Astrocyte of the spinal cord (primary cell): ENCODE results near the gene KCTD20.
A peak's percentile ranks its signal among the peaks of the same experiment; 100 is the strongest.
"Not testable (repeated sequence)": the region's sequence is repeated elsewhere in the genome, so short reads cannot be mapped to it uniquely, and the experiment has no call there.

Experiments used
- DNase-seq: peaks from one replicate; pipeline ENCODE4 v3.0.0; 2011; ENCODE audit warnings: low read depth, low spot score
- H3K4me3 ChIP-seq: 2 replicates; pipeline ENCODE4 v1.5.1; 2011; ENCODE audit warnings: low read depth, mild to moderate bottlenecking, low read length, moderate library complexity
- CTCF ChIP-seq: IDR thresholded peaks from 2 replicates; pipeline ENCODE4 v1.5.1; 2012; ENCODE audit warnings: low read depth, mild to moderate bottlenecking, low read length, inconsistent platforms
- in situ Hi-C: cut with HindIII; loops from 2 replicates; pipeline ENCODE4 v1.10.0; 2017; ENCODE audit warnings: low sequenced_read_pairs

KCTD20 gene

GRCh38 chr6:36442103-36442670 lies 613 bp upstream of the KCTD20 start:
- TF ChIP-seq CTCF: no peak
- no peak for DNase-seq
- in situ Hi-C loops: no loop called here
- peak overlapping the region; percentile 84 for H3K4me3 ChIP-seq

- H3K4me3 ChIP-seq: peak overlapping the region; percentile 84
- in situ Hi-C loops: no loop called here
- peak; percentile 38 for DNase-seq
- TF ChIP-seq CTCF: peak; percentile 8
Measured at GRCh38 chr6:36443471-36444428, 950 bp downstream of the KCTD20 start.

GRCh38 chr6:36444470-36444869 lies 1.7 kb downstream of the KCTD20 start:
- no peak for TF ChIP-seq CTCF
- H3K4me3 ChIP-seq: peak overlapping the region; percentile 84
- DNase-seq: peak; percentile 60
- in situ Hi-C loops: no loop called here

GRCh38 chr6:36445621-36446020 lies 2.8 kb downstream of the KCTD20 start:
- in situ Hi-C loops: no loop called here
- no peak for DNase-seq
- H3K4me3 ChIP-seq: no peak overlapping the region
- TF ChIP-seq CTCF: no peak

GRCh38 chr6:36449173-36449572 lies 6.4 kb downstream of the KCTD20 start:
- DNase-seq, in situ Hi-C loops, H3K4me3 ChIP-seq: not testable (repeated sequence)

GRCh38 chr6:36452897-36453296 lies 10.1 kb downstream of the KCTD20 start:
- H3K4me3 ChIP-seq, in situ Hi-C loops, DNase-seq: not testable (repeated sequence)

GRCh38 chr6:36455486-36456027 lies 12.8 kb downstream of the KCTD20 start:
- DNase-seq: no peak
- H3K4me3 ChIP-seq: no peak overlapping the region
- no peak for TF ChIP-seq CTCF
- in situ Hi-C loops: no loop called here
